ENCODE measurements around the gene MTHFSD.

DNA sequence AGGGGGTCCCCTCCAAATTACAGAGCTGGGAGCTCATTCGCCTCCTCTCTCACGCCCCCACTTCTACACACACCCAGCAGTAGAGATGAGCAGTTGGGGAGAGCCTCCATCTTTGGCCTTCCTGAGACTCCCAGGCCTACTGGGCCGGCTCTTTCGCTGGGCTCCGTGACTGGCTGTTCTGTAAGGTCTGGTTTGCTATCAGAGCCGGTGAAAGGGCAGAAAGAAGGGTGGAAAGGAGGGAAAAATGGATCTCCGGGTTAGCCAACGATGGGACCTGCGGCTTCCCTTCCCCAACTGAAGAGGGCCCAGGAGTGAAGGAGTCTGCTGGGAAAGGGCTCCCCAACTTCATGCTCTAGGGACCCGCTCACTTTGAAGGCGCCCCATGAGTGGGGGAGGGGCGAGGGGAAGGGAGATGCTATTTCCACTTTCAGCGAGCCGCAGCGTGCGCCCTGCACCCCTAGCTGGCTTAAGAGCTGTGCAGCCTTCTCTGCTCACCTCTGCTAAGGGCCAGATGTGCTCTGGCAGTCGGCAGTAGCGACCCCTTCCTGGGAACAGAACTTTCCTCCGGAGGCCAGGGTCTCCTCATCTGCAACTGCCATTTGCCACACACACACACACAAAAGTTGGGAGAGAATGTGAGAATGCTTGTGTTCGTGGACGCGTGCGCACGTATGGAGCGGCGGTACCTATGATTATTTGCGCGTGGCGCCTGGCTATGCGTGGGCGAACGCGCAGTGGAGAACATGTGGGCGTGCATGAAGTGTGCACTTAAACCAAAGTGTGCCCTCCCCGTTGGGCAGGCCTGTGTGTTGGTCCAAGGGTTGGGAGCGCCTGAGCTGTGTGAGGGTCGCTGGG lies 47.6 kb downstream of the MTHFSD start:
- TF ChIP-seq EP300 (IDR thresholded peaks at IDR 0.05; ENCODE audit: borderline replicate concordance in 1 of 2, low read depth in 1 of 2, low read length in 1 of 2) (no peak), SIN3A (IDR thresholded peaks at IDR 0.05; ENCODE audit: borderline replicate concordance, low read depth, low read length) (no peak), NRF1 (IDR thresholded peaks at IDR 0.05; ENCODE audit: low read depth, low read length) (no peak), GATA2 (CRISPR knock-in tag; IDR thresholded peaks at IDR 0.05) (no peak), FOXM1 (IDR thresholded peaks at IDR 0.05; ENCODE audit: low read depth) (no peak)
- TF ChIP-seq, protein P1, sequence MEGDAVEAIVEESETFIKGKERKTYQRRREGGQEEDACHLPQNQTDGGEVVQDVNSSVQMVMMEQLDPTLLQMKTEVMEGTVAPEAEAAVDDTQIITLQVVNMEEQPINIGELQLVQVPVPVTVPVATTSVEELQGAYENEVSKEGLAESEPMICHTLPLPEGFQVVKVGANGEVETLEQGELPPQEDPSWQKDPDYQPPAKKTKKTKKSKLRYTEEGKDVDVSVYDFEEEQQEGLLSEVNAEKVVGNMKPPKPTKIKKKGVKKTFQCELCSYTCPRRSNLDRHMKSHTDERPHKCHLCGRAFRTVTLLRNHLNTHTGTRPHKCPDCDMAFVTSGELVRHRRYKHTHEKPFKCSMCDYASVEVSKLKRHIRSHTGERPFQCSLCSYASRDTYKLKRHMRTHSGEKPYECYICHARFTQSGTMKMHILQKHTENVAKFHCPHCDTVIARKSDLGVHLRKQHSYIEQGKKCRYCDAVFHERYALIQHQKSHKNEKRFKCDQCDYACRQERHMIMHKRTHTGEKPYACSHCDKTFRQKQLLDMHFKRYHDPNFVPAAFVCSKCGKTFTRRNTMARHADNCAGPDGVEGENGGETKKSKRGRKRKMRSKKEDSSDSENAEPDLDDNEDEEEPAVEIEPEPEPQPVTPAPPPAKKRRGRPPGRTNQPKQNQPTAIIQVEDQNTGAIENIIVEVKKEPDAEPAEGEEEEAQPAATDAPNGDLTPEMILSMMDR (IDR thresholded peaks at IDR 0.05): no peak
- TF ChIP-seq, protein P2, sequence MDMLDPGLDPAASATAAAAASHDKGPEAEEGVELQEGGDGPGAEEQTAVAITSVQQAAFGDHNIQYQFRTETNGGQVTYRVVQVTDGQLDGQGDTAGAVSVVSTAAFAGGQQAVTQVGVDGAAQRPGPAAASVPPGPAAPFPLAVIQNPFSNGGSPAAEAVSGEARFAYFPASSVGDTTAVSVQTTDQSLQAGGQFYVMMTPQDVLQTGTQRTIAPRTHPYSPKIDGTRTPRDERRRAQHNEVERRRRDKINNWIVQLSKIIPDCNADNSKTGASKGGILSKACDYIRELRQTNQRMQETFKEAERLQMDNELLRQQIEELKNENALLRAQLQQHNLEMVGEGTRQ (IDR thresholded peaks at IDR 0.05; ENCODE audit: borderline replicate concordance, low read depth, low read length): no peak
- TF ChIP-seq, protein P3, sequence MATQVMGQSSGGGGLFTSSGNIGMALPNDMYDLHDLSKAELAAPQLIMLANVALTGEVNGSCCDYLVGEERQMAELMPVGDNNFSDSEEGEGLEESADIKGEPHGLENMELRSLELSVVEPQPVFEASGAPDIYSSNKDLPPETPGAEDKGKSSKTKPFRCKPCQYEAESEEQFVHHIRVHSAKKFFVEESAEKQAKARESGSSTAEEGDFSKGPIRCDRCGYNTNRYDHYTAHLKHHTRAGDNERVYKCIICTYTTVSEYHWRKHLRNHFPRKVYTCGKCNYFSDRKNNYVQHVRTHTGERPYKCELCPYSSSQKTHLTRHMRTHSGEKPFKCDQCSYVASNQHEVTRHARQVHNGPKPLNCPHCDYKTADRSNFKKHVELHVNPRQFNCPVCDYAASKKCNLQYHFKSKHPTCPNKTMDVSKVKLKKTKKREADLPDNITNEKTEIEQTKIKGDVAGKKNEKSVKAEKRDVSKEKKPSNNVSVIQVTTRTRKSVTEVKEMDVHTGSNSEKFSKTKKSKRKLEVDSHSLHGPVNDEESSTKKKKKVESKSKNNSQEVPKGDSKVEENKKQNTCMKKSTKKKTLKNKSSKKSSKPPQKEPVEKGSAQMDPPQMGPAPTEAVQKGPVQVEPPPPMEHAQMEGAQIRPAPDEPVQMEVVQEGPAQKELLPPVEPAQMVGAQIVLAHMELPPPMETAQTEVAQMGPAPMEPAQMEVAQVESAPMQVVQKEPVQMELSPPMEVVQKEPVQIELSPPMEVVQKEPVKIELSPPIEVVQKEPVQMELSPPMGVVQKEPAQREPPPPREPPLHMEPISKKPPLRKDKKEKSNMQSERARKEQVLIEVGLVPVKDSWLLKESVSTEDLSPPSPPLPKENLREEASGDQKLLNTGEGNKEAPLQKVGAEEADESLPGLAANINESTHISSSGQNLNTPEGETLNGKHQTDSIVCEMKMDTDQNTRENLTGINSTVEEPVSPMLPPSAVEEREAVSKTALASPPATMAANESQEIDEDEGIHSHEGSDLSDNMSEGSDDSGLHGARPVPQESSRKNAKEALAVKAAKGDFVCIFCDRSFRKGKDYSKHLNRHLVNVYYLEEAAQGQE (IDR thresholded peaks at IDR 0.05; ENCODE audit: low read depth, low read length): no peak
